ENCODE measurements around the gene EPHB2.

- TF ChIP-seq CTCF (IDR thresholded peaks at IDR 0.05) (no peak), POLR2A (IDR thresholded peaks at IDR 0.05) (no peak)
These were observed 200.5 kb downstream of the EPHB2 start for GRCh38 chr1:22910986-22911651.
